HG03045 (cell line): ENCODE results near the gene SFT2D1.

Experiments
- ATAC-seq: cut with Tn5 transposase; IDR thresholded peaks from one replicate; pipeline ENCODE4 v1.9.1; 2021; ENCODE audit warnings: mild to moderate bottlenecking, moderate library complexity; ENCODE audit not compliant: unreplicated experiment

SFT2D1 gene

GRCh38 chr6:166308769-166309589 lies 33.4 kb downstream of the SFT2D1 start:
- no peak for ATAC-seq

GRCh38 chr6:166308033-166308768 lies 34.1 kb downstream of the SFT2D1 start, which contains the start of gene PRR18:
Gene PRR18 (minus strand): TSS chr6:166308392. CDS start chr6:166308142, 250 bp downstream.
- peak; percentile 50 for ATAC-seq

GRCh38 chr6:166307082-166308032 lies 35.0 kb downstream of the SFT2D1 start:
- peak; percentile 33 for ATAC-seq

DNA sequence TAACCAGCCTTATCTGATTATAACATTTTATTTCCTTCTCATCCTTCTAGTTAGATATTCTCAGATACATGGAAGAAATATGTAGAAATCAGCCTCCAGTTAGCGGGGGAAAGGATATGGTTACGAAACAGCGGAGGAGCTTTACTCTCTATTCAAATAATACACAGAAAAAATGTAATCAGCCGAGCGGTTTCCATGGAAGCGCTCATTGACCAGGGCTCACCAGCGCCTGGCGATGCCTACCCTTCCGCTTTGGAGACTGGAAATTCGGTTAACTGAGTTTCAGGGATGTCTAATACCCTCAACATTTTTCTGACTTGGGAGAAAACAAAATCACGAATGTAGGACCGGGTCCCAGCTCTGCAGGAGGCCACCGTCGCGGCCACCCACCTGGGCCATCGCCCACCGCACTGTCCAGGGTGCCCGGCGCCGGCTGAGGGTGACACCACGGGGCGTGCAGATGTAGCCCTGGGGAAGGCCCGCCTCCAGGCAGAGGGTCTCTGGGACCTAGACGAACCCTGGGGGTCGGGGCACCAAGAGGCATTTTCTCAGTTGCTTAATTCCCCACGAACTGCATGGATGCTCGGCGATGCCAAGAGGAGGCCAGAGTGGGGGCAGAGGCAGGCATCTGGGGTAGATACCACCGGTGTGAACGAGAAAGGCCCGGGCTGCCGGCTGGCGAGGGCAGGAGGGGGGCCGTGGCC lies 35.8 kb downstream of the SFT2D1 start:
- no peak for ATAC-seq

DNA sequence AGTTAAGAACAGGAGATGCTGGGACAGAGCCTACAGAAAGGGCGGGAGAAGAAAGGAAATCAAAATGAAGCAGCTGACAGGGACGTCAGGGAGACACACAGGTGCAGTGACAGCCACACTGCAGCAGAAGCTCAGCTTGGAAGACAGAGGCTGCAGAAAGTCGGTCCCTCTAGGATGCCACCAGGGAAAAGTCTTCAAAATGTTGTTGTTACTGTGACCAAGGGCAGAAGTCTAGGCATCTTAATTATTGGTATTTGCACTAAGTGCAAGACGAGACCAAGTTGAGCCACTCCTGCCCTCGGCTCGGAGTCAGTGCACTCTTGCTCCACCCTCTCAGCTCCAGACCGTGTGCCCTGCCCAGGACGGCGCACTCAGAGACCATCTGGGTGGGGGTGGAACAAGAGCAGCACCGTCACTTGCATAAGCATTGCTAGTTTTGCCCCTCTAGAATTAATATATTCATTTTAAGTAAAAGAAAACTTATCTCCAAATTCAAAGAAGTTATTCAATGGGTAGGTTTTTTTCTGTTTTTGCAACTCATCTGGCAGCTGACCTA lies 36.7 kb downstream of the SFT2D1 start:
- no peak for ATAC-seq

DNA sequence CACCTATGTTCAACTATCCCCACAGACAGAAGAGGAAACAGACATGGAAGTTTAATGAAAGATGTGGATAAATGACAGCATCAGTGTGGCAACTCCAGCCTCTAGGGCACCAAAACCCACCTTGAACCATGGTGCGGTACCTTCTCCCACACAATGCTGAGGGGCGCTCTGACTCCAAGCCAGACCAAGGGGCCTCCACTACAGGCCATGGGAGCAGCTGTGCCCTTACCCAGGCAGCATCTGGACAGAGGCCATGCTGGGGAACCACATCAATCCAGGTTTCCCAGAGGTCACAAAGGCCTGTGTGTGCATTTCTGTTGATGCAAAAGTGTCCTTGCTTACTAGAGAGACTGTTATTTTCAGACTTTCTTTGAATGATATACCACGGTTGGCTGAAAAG lies 38.2 kb downstream of the SFT2D1 start:
- ATAC-seq, result no peak

- ATAC-seq, result no peak
Measured at GRCh38 chr6:166301611-166302529, 40.5 kb downstream of the SFT2D1 start.

GRCh38 chr6:166300357-166300987 lies 41.9 kb downstream of the SFT2D1 start:
- no peak for ATAC-seq

DNA sequence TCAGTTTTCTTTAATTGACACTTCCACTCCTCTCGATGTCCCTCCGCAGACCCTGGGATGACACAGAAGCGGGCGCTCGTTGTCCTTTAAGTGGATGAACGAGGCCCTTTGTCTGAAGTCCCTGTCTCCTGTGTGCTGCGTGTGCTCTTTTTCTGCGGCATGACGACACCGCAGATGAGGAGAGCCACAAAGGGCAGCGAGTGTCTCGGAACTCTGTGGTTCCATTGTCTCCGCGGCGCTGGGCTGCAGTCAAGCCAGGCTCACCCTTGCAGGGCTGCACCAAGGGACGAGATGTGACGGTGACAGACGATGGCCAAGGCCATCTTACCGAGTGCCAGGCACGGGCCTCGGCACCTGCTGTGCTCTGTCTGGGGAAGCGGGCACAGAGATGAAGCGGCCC lies 44.7 kb downstream of the SFT2D1 start:
- ATAC-seq, result no peak

GRCh38 chr6:166296035-166296883 lies 46.1 kb downstream of the SFT2D1 start:
- ATAC-seq, result no peak

GRCh38 chr6:166293731-166294584 lies 48.4 kb downstream of the SFT2D1 start:
- no peak for ATAC-seq

- ATAC-seq, result no peak
Measured at GRCh38 chr6:166289207-166290060, 52.9 kb downstream of the SFT2D1 start.

- peak; percentile 87 for ATAC-seq
Measured at GRCh38 chr6:166286839-166287271, 55.5 kb downstream of the SFT2D1 start.

- no peak for ATAC-seq
Measured at GRCh38 chr6:166285233-166285632, 57.1 kb downstream of the SFT2D1 start.

DNA sequence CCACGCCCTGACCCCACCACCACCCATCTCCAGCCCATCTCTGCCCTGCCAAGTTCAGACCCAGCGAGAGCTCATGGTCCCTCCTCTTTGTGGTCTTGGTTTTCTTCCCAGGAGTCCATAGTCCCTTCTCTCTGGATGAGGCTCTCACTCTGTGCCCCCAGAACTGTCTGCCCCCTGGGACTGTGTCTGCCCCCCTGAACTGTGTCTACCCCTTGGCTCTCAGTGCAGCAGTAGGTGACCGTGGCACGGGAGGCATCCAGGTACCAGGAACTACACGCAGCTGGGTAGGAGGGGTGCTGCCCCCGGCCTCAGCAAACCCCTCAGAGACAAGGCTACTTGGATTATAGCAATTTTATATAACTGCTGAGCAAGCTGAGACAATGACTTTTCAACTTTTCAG lies 57.7 kb downstream of the SFT2D1 start:
- no peak for ATAC-seq
